Measurements from ENCODE around the gene RHBDL1.

- TF ChIP-seq NFIC (IDR thresholded peaks at IDR 0.05) (peak; percentile 88), RAD21 (IDR thresholded peaks at IDR 0.05; ENCODE audit: low read depth) (no peak), MAX (IDR thresholded peaks at IDR 0.05) (no peak), TCF12 (IDR thresholded peaks at IDR 0.05; ENCODE audit: low read depth) (peak; percentile 32; the same call in 1 of the 2 replicates), TAF1 (IDR thresholded peaks at IDR 0.05; ENCODE audit: low read depth) (no peak), EGR1 (IDR thresholded peaks at IDR 0.05) (no peak), EP300 (IDR thresholded peaks at IDR 0.05; ENCODE audit: borderline replicate concordance) (no peak), CEBPB (IDR thresholded peaks at IDR 0.05) (no peak), FOXM1 (IDR thresholded peaks at IDR 0.05; ENCODE audit: borderline replicate concordance, low read depth) (no peak), TEAD4 (IDR thresholded peaks at IDR 0.05) (no peak), YY1 (IDR thresholded peaks at IDR 0.05; ENCODE audit: low read depth) (no peak), CREB1 (IDR thresholded peaks at IDR 0.05; ENCODE audit: low read depth) (no peak)
- TF ChIP-seq, protein P1, sequence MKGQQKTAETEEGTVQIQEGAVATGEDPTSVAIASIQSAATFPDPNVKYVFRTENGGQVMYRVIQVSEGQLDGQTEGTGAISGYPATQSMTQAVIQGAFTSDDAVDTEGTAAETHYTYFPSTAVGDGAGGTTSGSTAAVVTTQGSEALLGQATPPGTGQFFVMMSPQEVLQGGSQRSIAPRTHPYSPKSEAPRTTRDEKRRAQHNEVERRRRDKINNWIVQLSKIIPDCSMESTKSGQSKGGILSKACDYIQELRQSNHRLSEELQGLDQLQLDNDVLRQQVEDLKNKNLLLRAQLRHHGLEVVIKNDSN (IDR thresholded peaks at IDR 0.05), result no peak
- TF ChIP-seq, protein P2, sequence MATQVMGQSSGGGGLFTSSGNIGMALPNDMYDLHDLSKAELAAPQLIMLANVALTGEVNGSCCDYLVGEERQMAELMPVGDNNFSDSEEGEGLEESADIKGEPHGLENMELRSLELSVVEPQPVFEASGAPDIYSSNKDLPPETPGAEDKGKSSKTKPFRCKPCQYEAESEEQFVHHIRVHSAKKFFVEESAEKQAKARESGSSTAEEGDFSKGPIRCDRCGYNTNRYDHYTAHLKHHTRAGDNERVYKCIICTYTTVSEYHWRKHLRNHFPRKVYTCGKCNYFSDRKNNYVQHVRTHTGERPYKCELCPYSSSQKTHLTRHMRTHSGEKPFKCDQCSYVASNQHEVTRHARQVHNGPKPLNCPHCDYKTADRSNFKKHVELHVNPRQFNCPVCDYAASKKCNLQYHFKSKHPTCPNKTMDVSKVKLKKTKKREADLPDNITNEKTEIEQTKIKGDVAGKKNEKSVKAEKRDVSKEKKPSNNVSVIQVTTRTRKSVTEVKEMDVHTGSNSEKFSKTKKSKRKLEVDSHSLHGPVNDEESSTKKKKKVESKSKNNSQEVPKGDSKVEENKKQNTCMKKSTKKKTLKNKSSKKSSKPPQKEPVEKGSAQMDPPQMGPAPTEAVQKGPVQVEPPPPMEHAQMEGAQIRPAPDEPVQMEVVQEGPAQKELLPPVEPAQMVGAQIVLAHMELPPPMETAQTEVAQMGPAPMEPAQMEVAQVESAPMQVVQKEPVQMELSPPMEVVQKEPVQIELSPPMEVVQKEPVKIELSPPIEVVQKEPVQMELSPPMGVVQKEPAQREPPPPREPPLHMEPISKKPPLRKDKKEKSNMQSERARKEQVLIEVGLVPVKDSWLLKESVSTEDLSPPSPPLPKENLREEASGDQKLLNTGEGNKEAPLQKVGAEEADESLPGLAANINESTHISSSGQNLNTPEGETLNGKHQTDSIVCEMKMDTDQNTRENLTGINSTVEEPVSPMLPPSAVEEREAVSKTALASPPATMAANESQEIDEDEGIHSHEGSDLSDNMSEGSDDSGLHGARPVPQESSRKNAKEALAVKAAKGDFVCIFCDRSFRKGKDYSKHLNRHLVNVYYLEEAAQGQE (IDR thresholded peaks at IDR 0.05; ENCODE audit: low read depth), result no peak
Measured at GRCh38 chr16:630815-631405, 44.6 kb upstream of the RHBDL1 start, which contains the start of gene WFIKKN1.

Measured in Ishikawa (cell line).